Activated CD8-positive, alpha-beta memory T cell treated with anti-CD3 and anti-CD28 coated beads for 48 hours (primary cell): Measurements from ENCODE around the gene RNF212B.

Experiments used
- DNase-seq, 3 experiments: peaks; one replicate each; pipeline ENCODE4 v3.0.0-alpha.2; 2020; ENCODE audit warnings: low read depth in 2 of 3, low spot score in 2 of 3

The RNF212B gene

GRCh38 chr14:23294734-23295561 is 57.2 kb downstream of the RNF212B start:
- DNase-seq, result peak in 1 of 3 experiments; percentile 27

GRCh38 chr14:23296012-23296777 is 58.5 kb downstream of the RNF212B start:
- DNase-seq, result no peak

GRCh38 chr14:23297096-23297495 is 59.4 kb downstream of the RNF212B start:
- no peak for DNase-seq

- no peak for DNase-seq
Measured at GRCh38 chr14:23297611-23298277, 60.0 kb downstream of the RNF212B start.

GRCh38 chr14:23299211-23299957 is 61.6 kb downstream of the RNF212B start:
- no peak for DNase-seq

GRCh38 chr14:23299986-23300686 is 62.4 kb downstream of the RNF212B start:
- DNase-seq, result no peak

- DNase-seq, result peak in 1 of 3 experiments; percentile 16
Measured at GRCh38 chr14:23300687-23301223, 63.0 kb downstream of the RNF212B start.

- peak; percentile 88 to 99 (median 93) for DNase-seq
Measured at GRCh38 chr14:23301288-23301968, 63.7 kb downstream of the RNF212B start.

GRCh38 chr14:23301969-23302289 is 64.2 kb downstream of the RNF212B start:
- no peak for DNase-seq

- peak; percentile 64 to 66 (median 66) for DNase-seq
Measured at GRCh38 chr14:23302290-23303225, 64.8 kb downstream of the RNF212B start, which contains the start of gene PPP1R3E. Gene PPP1R3E, minus strand, starts transcription at chr14:23302859. Its CDS starts 283 bp downstream, at chr14:23302576.

GRCh38 chr14:23306412-23307145 is 68.8 kb downstream of the RNF212B start, which contains the start of gene BCL2L2:
Gene BCL2L2, plus strand, starts transcription at chr14:23306833. Its CDS starts 935 bp downstream, at chr14:23307768.
- DNase-seq, result no peak

GRCh38 chr14:23307146-23307530 is 69.4 kb downstream of the RNF212B start:
- DNase-seq, result no peak

GRCh38 chr14:23307687-23308644 is 70.2 kb downstream of the RNF212B start:
- DNase-seq, result no peak

GRCh38 chr14:23308721-23309445 is 71.1 kb downstream of the RNF212B start:
- DNase-seq, result no peak

- no peak for DNase-seq
Measured at GRCh38 chr14:23310546-23310945, 72.8 kb downstream of the RNF212B start.

GRCh38 chr14:23316300-23316699 is 78.6 kb downstream of the RNF212B start:
- DNase-seq, result no peak
